ENCODE measurements around the gene DHX35. TPM values are rescaled to one million over a fixed set of nuclear protein-coding genes. Genes with fewer than 3 reads are reported as not detected.
A peak's percentile ranks its signal among the peaks of the same experiment; 100 is the strongest.

Gene DHX35
- 1 to 10 TPM; 7.1 to 7.2 TPM for total RNA-seq

GRCh38 chr20:38962044-38962927 lies at the start of gene DHX35:
Gene DHX35, plus strand, starts transcription at chr20:38962344. Its CDS starts 24 bp downstream, at chr20:38962368.
- Mint-ChIP-seq H3K36me3 (ENCODE audit: low read depth) (peaks cover 4% of the 10 kb centered on the region), H3K27me3 (no peaks in the 10 kb centered on the region), H3K9me3 (no peaks in the 10 kb centered on the region), H3K4me3 (peak within 1 kb of the TSS; percentile 88), H3K27ac (peak within 1 kb of the TSS; percentile 80), H3K4me1 (peaks cover 31% of the 10 kb centered on the region)
- peak; percentile 99 for DNase-seq
- CTCF ChIA-PET: interaction anchor here (0.6 to 5.2 kb wide), 24 partner anchors 8 to 490 kb away, joined by 3 to 63 read pairs (median 4); partner anchors contain the start of genes ACTR5, FAM83D and RALGAPB
- POLR2A ChIA-PET: interaction anchor here (0.7 to 3.2 kb wide), 29 partner anchors 8 to 1783 kb away, joined by 3 to 65 read pairs (median 6); partner anchors contain the start of genes ACTR5, FAM83D, MROH8 and PPP1R16B

- Mint-ChIP-seq H3K9me3 (no peaks in the 10 kb centered on the region), H3K36me3 (ENCODE audit: low read depth) (peaks cover 43% of the 10 kb centered on the region), H3K4me1 (no peaks in the 10 kb centered on the region), H3K27me3 (no peaks in the 10 kb centered on the region), H3K4me3 (no peak overlapping the region), H3K27ac (no peak overlapping the region)
- ChIA-PET POLR2A (no interaction called here), CTCF (no interaction called here)
- no peak for DNase-seq
These were observed 46.8 kb upstream of the DHX35 start for GRCh38 chr20:38915355-38915754.

- no peak for DNase-seq
- ChIA-PET POLR2A (interaction anchor here (1.0 kb wide), 1 partner anchor 10 kb away, joined by 3 read pairs; no protein-coding TSS in a partner anchor), CTCF (interaction anchor here (1.2 to 1.3 kb wide), 2 partner anchors 9 to 131 kb away, joined by 3 to 4 read pairs; partner anchors contain the start of gene FAM83D)
- no peaks in the 10 kb centered on the region for H3K4me1 Mint-ChIP-seq
- no peak overlapping the region for H3K4me3 Mint-ChIP-seq
- peaks cover 48% of the 10 kb centered on the region for H3K36me3 Mint-ChIP-seq (ENCODE audit: low read depth)
- H3K27ac Mint-ChIP-seq: no peak overlapping the region
- H3K9me3 Mint-ChIP-seq: no peaks in the 10 kb centered on the region
- no peaks in the 10 kb centered on the region for H3K27me3 Mint-ChIP-seq
These were observed 44.5 kb upstream of the DHX35 start for GRCh38 chr20:38917657-38918056.

GRCh38 chr20:38918172-38918571 lies 44.0 kb upstream of the DHX35 start:
- ChIA-PET POLR2A (no interaction called here), CTCF (no interaction called here)
- no peak for DNase-seq
- H3K4me1 Mint-ChIP-seq: no peaks in the 10 kb centered on the region
- H3K4me3 Mint-ChIP-seq: no peak overlapping the region
- no peaks in the 10 kb centered on the region for H3K27me3 Mint-ChIP-seq
- no peaks in the 10 kb centered on the region for H3K9me3 Mint-ChIP-seq
- no peak overlapping the region for H3K27ac Mint-ChIP-seq
- peaks cover 50% of the 10 kb centered on the region for H3K36me3 Mint-ChIP-seq (ENCODE audit: low read depth)

GRCh38 chr20:38919683-38920082 lies 42.5 kb upstream of the DHX35 start:
- no peak overlapping the region for H3K4me3 Mint-ChIP-seq
- POLR2A ChIA-PET: interaction anchor here (1.2 kb wide), 1 partner anchor 43 kb away, joined by 3 read pairs; the partner anchor contains the start of gene DHX35
- no peak for DNase-seq
- no peaks in the 10 kb centered on the region for H3K27me3 Mint-ChIP-seq
- no peaks in the 10 kb centered on the region for H3K4me1 Mint-ChIP-seq
- CTCF ChIA-PET: no interaction called here
- H3K27ac Mint-ChIP-seq: no peak overlapping the region
- peaks cover 41% of the 10 kb centered on the region for H3K36me3 Mint-ChIP-seq (ENCODE audit: low read depth)
- no peaks in the 10 kb centered on the region for H3K9me3 Mint-ChIP-seq

GRCh38 chr20:38920411-38920810 lies 41.7 kb upstream of the DHX35 start:
- Mint-ChIP-seq H3K27me3 (no peaks in the 10 kb centered on the region), H3K9me3 (no peaks in the 10 kb centered on the region), H3K36me3 (ENCODE audit: low read depth) (peaks cover 39% of the 10 kb centered on the region), H3K27ac (no peak overlapping the region), H3K4me3 (no peak overlapping the region), H3K4me1 (peaks cover 3% of the 10 kb centered on the region)
- ChIA-PET POLR2A (interaction anchor here (1.2 kb wide), 1 partner anchor 42 kb away, joined by 3 read pairs; the partner anchor contains the start of gene DHX35), CTCF (interaction anchor here (1.0 kb wide), 1 partner anchor 127 kb away, joined by 3 read pairs; no protein-coding TSS in a partner anchor)
- no peak for DNase-seq

- H3K4me3 Mint-ChIP-seq: no peak overlapping the region
- no peaks in the 10 kb centered on the region for H3K9me3 Mint-ChIP-seq
- peaks cover 6% of the 10 kb centered on the region for H3K4me1 Mint-ChIP-seq
- no peaks in the 10 kb centered on the region for H3K27me3 Mint-ChIP-seq
- CTCF ChIA-PET: interaction anchor here (1.0 kb wide), 1 partner anchor 126 kb away, joined by 3 read pairs; no protein-coding TSS in a partner anchor
- H3K36me3 Mint-ChIP-seq (ENCODE audit: low read depth): peaks cover 37% of the 10 kb centered on the region
- DNase-seq: no peak
- POLR2A ChIA-PET: no interaction called here
- H3K27ac Mint-ChIP-seq: no peak overlapping the region
These were observed 41.3 kb upstream of the DHX35 start for GRCh38 chr20:38920851-38921250.

GRCh38 chr20:38924718-38925117 lies 37.4 kb upstream of the DHX35 start:
- DNase-seq: no peak
- Mint-ChIP-seq H3K4me3 (peak overlapping the region; percentile 5), H3K9me3 (no peaks in the 10 kb centered on the region), H3K27ac (peak overlapping the region; percentile 46), H3K36me3 (ENCODE audit: low read depth) (peaks cover 30% of the 10 kb centered on the region), H3K4me1 (peaks cover 26% of the 10 kb centered on the region), H3K27me3 (no peaks in the 10 kb centered on the region)
- ChIA-PET POLR2A (interaction anchor here (1.0 to 1.3 kb wide), 2 partner anchors 38 to 125 kb away, joined by 3 read pairs; partner anchors contain the start of gene DHX35), CTCF (interaction anchor here (0.6 to 3.4 kb wide), 2 partner anchors 124 to 526 kb away, joined by 3 to 17 read pairs; no protein-coding TSS in a partner anchor)

GRCh38 chr20:38926142-38926933 lies 35.8 kb upstream of the DHX35 start, which contains the start of gene FAM83D:
Gene FAM83D, plus strand, starts transcription at chr20:38926417. Its CDS starts 26 bp downstream, at chr20:38926443.
- Mint-ChIP-seq H3K27ac (peak within 1 kb of the TSS; percentile 62), H3K4me3 (peak within 1 kb of the TSS; percentile 81)
- DNase-seq: peak; percentile 98

GRCh38 chr20:38926934-38927616 lies 35.1 kb upstream of the DHX35 start:
- Mint-ChIP-seq H3K27ac (peak overlapping the region; percentile 62), H3K27me3 (no peaks in the 10 kb centered on the region), H3K4me1 (peaks cover 46% of the 10 kb centered on the region), H3K9me3 (no peaks in the 10 kb centered on the region), H3K36me3 (ENCODE audit: low read depth) (peaks cover 35% of the 10 kb centered on the region), H3K4me3 (peak overlapping the region; percentile 81)
- DNase-seq: no peak
- ChIA-PET POLR2A (interaction anchor here (0.7 to 5.5 kb wide), 20 partner anchors 9 to 492 kb away, joined by 3 to 65 read pairs (median 4); partner anchors contain the start of genes ACTR5, DHX35, PPP1R16B and SNHG17), CTCF (interaction anchor here (0.7 to 4.9 kb wide), 9 partner anchors 9 to 177 kb away, joined by 3 to 50 read pairs (median 4); partner anchors contain the start of gene DHX35)

More at GRCh38 chr20:38926142-38926933, 35.8 kb upstream of the DHX35 start, which contains the start of gene FAM83D:
- POLR2A ChIA-PET: interaction anchor here (0.6 to 5.5 kb wide), 26 partner anchors 8 to 491 kb away, joined by 3 to 65 read pairs (median 4); partner anchors contain the start of genes ACTR5, DHX35, PPP1R16B and SNHG17
- Mint-ChIP-seq H3K36me3 (ENCODE audit: low read depth) (peaks cover 39% of the 10 kb centered on the region), H3K27me3 (no peaks in the 10 kb centered on the region), H3K4me1 (peaks cover 40% of the 10 kb centered on the region), H3K9me3 (no peaks in the 10 kb centered on the region)
- CTCF ChIA-PET: interaction anchor here (0.9 to 4.9 kb wide), 10 partner anchors 9 to 495 kb away, joined by 3 to 50 read pairs (median 4); partner anchors contain the start of gene DHX35

GRCh38 chr20:38927902-38928578 lies 34.1 kb upstream of the DHX35 start:
- CTCF ChIA-PET: interaction anchor here (0.7 to 4.9 kb wide), 3 partner anchors 8 to 122 kb away, joined by 4 to 50 read pairs (median 23); partner anchors contain the start of gene DHX35
- peak; percentile 27 for DNase-seq
- peaks cover 50% of the 10 kb centered on the region for H3K4me1 Mint-ChIP-seq
- peak overlapping the region; percentile 81 for H3K4me3 Mint-ChIP-seq
- H3K27ac Mint-ChIP-seq: peak overlapping the region; percentile 74
- H3K36me3 Mint-ChIP-seq (ENCODE audit: low read depth): peaks cover 30% of the 10 kb centered on the region
- no peaks in the 10 kb centered on the region for H3K9me3 Mint-ChIP-seq
- POLR2A ChIA-PET: interaction anchor here (0.6 to 5.5 kb wide), 4 partner anchors 10 to 121 kb away, joined by 3 to 65 read pairs (median 4); partner anchors contain the start of gene DHX35
- no peaks in the 10 kb centered on the region for H3K27me3 Mint-ChIP-seq

Data from activated CD4-positive, alpha-beta memory T cell treated with anti-CD3 and anti-CD28 coated beads, Interleukin-2, amount 10 ng/mL, durations not matched to agents 7 days and 5 days (primary cell).